HG03520 (cell line): ENCODE measurements around the gene DOCK11.

Experiments used
- ATAC-seq: cut with Tn5 transposase; IDR thresholded peaks from one replicate; pipeline ENCODE4 v1.9.1; 2021; ENCODE audit warnings: mild to moderate bottlenecking, moderate library complexity; ENCODE audit not compliant: unreplicated experiment

Gene DOCK11

DNA sequence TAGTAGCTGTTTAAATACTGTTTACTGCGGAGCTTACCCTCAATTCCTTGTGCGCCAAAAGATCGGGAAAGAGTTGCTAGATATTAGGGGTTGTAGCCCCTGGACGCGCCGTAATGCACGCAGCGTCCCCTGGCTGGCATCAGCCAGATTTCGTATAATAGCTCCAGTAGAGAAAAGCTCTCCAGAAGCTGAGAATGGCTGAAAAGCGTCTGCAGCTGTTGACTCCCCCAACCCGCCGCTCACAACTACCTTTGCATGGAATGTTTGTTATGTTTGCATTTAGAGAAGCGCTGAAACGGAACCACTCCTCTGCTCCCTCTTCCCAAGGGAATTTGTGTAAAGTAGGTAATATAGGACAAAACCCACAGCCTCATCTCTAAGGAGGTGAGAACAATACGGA is 3.7 kb downstream of the DOCK11 start:
- no peak for ATAC-seq

- ATAC-seq: no peak
Observed at GRCh38 chrX:118502161-118502789, 6.7 kb downstream of the DOCK11 start.

GRCh38 chrX:118503260-118504041 is 7.8 kb downstream of the DOCK11 start:
- no peak for ATAC-seq

GRCh38 chrX:118504581-118504980 is 9.0 kb downstream of the DOCK11 start:
- ATAC-seq: no peak

- ATAC-seq: no peak
Observed at GRCh38 chrX:118506805-118507480, 11.3 kb downstream of the DOCK11 start.

GRCh38 chrX:118507766-118508165 is 12.2 kb downstream of the DOCK11 start:
- no peak for ATAC-seq

GRCh38 chrX:118508221-118508620 is 12.6 kb downstream of the DOCK11 start:
- no peak for ATAC-seq

GRCh38 chrX:118508635-118509034 is 13.0 kb downstream of the DOCK11 start:
- no peak for ATAC-seq

GRCh38 chrX:118510111-118510510 is 14.5 kb downstream of the DOCK11 start:
- ATAC-seq: no peak

GRCh38 chrX:118513120-118513898 is 17.7 kb downstream of the DOCK11 start:
- no peak for ATAC-seq

DNA sequence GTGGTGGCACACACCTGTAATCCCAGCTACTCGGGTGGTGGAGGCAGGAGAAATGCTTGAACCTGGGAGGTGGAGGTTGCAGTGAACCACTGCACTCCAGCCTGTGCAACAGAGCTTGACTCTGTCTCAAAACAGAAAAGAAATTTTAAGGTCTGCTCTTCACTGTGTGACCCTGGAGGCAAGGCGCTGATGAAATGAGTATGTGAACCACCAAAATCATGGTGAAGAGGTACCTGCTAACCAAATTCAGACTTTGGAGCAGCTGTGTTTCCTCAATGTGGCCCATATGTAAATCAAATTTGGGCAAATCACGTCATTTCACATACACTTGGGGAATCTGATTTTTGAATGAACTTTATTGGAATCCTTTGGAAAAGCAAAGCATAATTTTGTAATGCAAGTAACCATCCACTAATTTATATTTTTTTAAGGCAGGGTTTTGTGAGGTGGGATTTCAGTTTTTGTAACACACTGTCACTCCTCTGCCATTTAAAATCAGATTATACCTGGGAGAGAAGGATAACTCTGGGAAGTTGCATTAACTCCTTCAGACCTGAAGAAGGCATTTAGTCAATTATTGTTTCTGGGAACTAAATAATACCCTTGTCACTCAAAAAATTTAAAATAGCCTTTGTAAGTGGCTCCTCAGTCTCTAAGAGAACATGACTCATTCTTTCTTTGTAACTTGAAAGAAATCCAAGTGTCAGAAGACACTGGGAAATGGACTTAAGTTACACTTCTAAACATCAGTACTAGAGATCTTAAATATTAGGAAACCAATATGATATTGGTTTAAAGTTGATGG is 24.0 kb downstream of the DOCK11 start:
- no peak for ATAC-seq

DNA sequence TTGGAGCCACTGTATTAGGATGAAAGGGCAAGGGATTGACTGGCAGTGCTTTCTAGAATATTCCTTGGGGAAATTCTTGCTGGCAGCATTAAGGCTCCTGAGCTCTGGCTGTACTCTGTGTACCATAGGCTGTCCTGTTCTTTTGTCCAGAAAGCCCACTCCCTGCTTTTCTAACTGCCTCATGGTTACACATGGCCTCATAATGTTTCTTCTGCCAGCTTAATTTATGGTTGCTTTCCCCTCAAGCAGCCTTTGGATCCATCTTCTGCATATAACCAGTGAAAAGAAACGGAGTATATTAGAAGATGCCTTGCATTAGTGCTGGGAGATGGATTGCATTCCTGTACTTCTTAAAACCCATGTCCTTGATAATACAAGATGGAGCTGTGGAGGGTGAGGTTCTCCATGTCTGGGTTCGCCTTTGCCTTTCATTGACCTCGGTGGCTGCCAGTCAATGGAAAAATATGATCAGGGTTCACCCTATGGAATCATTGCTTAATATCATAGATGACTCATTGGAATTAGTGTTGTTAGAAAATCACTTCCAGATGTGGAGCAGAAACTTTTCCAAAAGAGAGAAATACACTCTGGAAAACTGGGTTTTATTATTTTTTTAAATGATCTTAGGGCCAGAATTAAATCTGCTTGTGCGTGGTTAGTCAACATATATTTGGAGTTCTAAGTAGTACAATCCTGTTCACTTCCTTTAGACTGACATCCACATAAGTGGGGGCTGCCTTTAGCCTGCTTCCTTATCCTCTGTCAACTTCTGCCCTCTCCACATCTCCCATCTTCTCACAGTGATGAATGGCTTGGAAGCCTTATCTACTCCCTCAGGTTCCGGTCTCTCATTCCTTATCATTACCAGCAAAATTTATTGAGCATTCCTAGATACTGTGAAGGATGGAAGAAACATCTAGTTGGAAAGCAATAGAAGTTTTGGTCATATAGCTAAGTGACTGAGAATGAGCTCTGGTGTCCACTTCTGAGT is 24.9 kb downstream of the DOCK11 start:
- no peak for ATAC-seq

- no peak for ATAC-seq
Observed at GRCh38 chrX:118521435-118521834, 25.8 kb downstream of the DOCK11 start.

- ATAC-seq: no peak
Observed at GRCh38 chrX:118522230-118522926, 26.8 kb downstream of the DOCK11 start.

GRCh38 chrX:118523920-118524319 is 28.3 kb downstream of the DOCK11 start:
- no peak for ATAC-seq

DNA sequence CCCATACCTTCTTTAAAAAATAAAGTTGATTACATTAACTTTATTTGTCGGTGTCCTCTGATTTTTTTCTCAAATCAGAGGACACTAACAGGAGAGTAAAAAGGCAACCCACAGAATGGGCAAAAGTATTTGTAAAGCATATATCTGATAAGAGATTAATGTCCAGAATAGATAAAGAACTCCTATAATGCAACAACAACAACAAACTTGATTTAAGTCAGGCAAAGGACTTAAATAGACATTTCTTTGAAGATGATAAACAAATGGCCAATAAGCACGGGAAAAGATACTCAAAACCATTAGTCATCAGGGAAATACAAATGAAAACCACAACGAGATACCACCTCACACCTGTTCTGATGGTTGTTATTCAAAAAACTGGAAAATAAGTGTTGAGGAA is 28.7 kb downstream of the DOCK11 start:
- ATAC-seq: no peak

- ATAC-seq: no peak
Observed at GRCh38 chrX:118525174-118525730, 29.6 kb downstream of the DOCK11 start.

- no peak for ATAC-seq
Observed at GRCh38 chrX:118526149-118526548, 30.5 kb downstream of the DOCK11 start.
